Fibroblast of mammary gland (primary cell): ENCODE measurements around the gene ACAD10.
"Not testable (repeated sequence)": the region's sequence is repeated elsewhere in the genome, so short reads cannot be mapped to it uniquely, and the experiment has no call there.

Experiments used
- DNase-seq: peaks from one replicate; pipeline ENCODE4 v3.0.0-alpha.2; 2010; ENCODE audit warnings: low read depth
- H3K4me3 ChIP-seq: 2 replicates; pipeline ENCODE4 v1.5.1; 2011; ENCODE audit warnings: low read depth, mild to moderate bottlenecking, low read length, moderate library complexity; ENCODE audit not compliant: control insufficient read depth
- CTCF ChIP-seq: conservative IDR thresholded peaks from 2 replicates; pipeline ENCODE4 v1.5.1; 2011; ENCODE audit warnings: low read depth, low read length, inconsistent platforms; ENCODE audit not compliant: control insufficient read depth, insufficient read depth

ACAD10 gene

GRCh38 chr12:111730420-111730819, 44.6 kb downstream of the ACAD10 start:
- no peak for TF ChIP-seq CTCF

GRCh38 chr12:111732786-111733185, 46.9 kb downstream of the ACAD10 start:
- no peak for DNase-seq
- no peak for TF ChIP-seq CTCF
- no peak overlapping the region for H3K4me3 ChIP-seq

More at GRCh38 chr12:111730420-111730819, 44.6 kb downstream of the ACAD10 start:
- DNase-seq = no peak
- H3K4me3 ChIP-seq = no peak overlapping the region

- no peak for DNase-seq
- no peak for TF ChIP-seq CTCF
- H3K4me3 ChIP-seq = no peak overlapping the region
Observed at GRCh38 chr12:111733340-111733915, 47.6 kb downstream of the ACAD10 start.

GRCh38 chr12:111739524-111739923, 53.7 kb downstream of the ACAD10 start:
- H3K4me3 ChIP-seq, DNase-seq: not testable (repeated sequence)

- no peak overlapping the region for H3K4me3 ChIP-seq
- DNase-seq = no peak
- no peak for TF ChIP-seq CTCF
Observed at GRCh38 chr12:111741235-111741812, 55.5 kb downstream of the ACAD10 start.

- TF ChIP-seq CTCF = no peak
Observed at GRCh38 chr12:111745211-111745610, 59.4 kb downstream of the ACAD10 start.

GRCh38 chr12:111747333-111747732, 61.5 kb downstream of the ACAD10 start:
- no peak overlapping the region for H3K4me3 ChIP-seq
- TF ChIP-seq CTCF = no peak

More at GRCh38 chr12:111745211-111745610, 59.4 kb downstream of the ACAD10 start:
- DNase-seq = no peak
- H3K4me3 ChIP-seq = no peak overlapping the region

More at GRCh38 chr12:111747333-111747732, 61.5 kb downstream of the ACAD10 start:
- no peak for DNase-seq
